ENCODE results near the gene DNER. TPM values are rescaled to one million over a fixed set of nuclear protein-coding genes. Genes with fewer than 3 reads are reported as not detected.
"Not testable (repeated sequence)": the region's sequence is repeated elsewhere in the genome, so short reads cannot be mapped to it uniquely, and the experiment has no call there.

DNER gene
- total RNA-seq, 1 experiment from 2014 or later: 51.3 TPM

DNA sequence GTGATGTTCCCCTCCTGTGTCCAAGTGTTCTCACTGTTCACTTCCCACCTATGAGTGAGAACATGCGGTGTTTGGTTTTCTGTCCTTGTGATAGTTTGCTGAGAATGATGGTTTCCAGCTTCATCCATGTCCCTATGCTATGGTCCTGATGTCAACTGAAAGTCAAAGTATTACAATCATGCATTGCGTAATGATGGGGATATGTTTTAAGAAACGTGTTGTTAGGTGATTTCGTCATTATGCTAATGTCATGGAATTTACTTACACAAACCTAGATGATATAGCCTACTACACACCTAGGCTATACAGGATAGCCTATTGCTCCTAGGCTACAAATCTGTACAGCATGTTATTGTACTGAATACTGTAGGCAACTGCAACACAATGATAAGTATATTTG, 207.7 kb downstream of the DNER start:
- DNase-seq (ENCODE audit: low read depth): not testable (repeated sequence)

DNA sequence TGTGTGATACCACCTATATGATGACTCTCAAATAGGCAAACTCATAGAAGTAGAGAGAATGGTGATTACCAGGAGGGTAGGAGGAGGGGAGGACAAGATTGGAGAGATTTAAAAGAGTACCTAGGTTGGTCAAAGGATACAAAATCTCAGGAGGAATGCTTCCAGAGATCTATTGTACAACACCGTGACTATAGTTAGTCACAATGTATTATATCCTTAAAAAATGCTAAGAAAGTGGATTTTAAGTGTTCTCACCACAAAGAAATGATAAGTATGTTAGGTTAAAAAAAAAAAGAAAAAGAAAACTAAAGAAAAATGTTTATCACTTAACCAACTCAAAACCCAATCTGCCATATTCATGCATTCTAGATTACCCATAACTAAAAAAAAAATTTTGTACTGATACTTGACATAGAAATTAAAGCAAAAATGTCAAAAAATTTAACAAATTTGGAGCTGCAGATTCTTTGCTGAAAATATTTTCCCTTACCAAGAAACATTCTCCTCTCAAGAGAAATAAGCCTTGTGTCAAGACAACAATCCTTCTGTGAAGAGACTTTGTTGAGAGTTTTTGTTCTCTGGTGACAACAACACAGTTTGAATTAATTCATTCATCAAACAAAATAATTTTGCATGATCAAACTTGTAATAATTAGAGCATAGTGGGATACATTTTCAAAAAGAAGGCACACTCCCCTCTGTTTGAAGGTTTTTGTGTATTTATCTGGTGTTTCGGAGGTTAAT, 213.1 kb downstream of the DNER start:
- DNase-seq (ENCODE audit: low read depth): no peak

- DNase-seq (ENCODE audit: low read depth): peak; percentile 41
These were observed 222.3 kb downstream of the DNER start for GRCh38 chr2:229492034-229492433.

GRCh38 chr2:229490167-229490566, 224.2 kb downstream of the DNER start:
- DNase-seq (ENCODE audit: low read depth): no peak

DNA sequence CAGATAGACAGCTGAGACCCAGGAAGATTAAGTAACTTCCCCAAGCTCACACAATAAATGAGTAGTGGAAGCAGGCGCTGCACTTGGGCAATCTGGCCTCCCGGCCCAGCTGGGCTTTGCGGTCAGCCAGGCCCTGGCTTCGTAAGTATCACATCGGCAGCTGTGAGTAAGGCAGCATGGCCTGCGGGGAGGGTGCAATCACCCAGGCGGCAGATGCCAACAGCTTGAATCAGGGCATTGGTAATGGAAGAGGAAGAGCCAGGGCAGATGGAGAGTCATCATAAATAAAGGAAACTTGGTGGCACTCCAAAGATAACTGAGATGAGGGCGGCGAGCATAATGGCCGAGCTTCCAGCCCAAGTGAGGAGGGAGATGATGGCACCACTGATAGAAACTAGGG, 225.3 kb downstream of the DNER start:
- peak; percentile 99 for DNase-seq (ENCODE audit: low read depth)

DNA sequence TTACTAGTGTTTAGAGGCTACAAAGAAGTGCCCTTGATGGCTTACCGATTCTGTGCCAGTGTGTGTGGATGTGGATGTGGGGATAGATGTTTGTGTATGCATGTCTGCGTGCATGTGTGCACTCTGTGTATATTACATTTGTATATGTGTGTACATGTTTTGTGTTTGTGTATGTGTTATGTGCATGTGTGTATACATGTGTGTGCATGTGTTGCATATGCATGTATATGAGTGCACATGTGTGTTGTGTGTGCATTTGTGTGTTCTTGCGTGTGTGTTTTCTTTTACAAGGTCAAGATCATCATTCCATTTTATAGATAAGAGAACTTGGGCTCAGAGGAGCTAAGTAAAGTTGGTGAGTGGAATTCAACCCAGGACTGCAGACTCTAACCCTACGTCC, 226.1 kb downstream of the DNER start:
- DNase-seq (ENCODE audit: low read depth): no peak

DNA sequence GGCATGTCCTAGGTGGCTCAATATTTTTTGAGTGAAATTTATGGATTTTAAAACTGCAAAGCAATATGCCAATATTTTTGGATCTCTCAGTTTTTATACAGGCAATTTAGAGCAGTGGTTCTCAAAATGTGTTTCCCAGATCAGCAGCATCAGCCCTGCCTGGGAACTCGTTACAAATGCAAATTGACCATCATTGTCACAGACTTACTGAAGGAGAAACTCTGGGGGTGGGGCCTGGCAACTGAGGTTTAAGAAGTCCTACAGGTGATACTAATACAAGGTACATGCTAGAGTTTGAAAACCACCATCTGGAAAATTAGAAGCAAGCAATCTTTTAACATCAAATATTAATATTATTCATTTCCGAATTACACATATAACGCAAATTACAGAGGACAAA, 227.7 kb downstream of the DNER start:
- no peak for DNase-seq (ENCODE audit: low read depth)

GRCh38 chr2:229485857-229486256, 228.5 kb downstream of the DNER start:
- DNase-seq (ENCODE audit: low read depth): no peak

GRCh38 chr2:229477269-229477755, 237.0 kb downstream of the DNER start:
- no peak for DNase-seq (ENCODE audit: low read depth)

GRCh38 chr2:229475778-229476177, 238.6 kb downstream of the DNER start:
- no peak for DNase-seq (ENCODE audit: low read depth)

GRCh38 chr2:229474125-229474524, 240.2 kb downstream of the DNER start:
- no peak for DNase-seq (ENCODE audit: low read depth)

- DNase-seq (ENCODE audit: low read depth): no peak
These were observed 243.6 kb downstream of the DNER start for GRCh38 chr2:229470781-229471180.

DNA sequence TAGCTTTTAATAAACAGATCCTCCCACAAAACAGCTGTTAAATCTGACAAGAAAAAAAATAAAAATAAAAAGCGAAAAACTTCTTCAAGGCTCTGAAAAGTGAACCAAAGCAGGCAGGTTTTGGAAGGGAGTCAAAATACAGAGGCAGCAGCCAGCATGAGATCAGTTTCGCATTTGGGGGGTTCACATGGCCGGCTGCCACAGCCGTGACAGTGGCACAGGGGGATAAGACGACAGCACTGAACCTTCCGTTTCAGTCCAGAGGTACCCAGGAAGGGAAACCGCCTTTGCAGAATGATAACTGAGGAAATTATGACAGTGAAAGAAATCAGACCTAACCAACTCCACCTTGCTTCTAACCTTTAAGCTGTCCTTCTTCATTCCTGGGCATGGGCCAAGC, 246.6 kb downstream of the DNER start:
- DNase-seq (ENCODE audit: low read depth): no peak

GRCh38 chr2:229463841-229464346, 250.5 kb downstream of the DNER start:
- no peak for DNase-seq (ENCODE audit: low read depth)

- no peak for DNase-seq (ENCODE audit: low read depth)
These were observed 252.2 kb downstream of the DNER start for GRCh38 chr2:229462112-229462511.

- peak; percentile 60 for DNase-seq (ENCODE audit: low read depth)
These were observed 258.3 kb downstream of the DNER start for GRCh38 chr2:229456091-229456490.

DNA sequence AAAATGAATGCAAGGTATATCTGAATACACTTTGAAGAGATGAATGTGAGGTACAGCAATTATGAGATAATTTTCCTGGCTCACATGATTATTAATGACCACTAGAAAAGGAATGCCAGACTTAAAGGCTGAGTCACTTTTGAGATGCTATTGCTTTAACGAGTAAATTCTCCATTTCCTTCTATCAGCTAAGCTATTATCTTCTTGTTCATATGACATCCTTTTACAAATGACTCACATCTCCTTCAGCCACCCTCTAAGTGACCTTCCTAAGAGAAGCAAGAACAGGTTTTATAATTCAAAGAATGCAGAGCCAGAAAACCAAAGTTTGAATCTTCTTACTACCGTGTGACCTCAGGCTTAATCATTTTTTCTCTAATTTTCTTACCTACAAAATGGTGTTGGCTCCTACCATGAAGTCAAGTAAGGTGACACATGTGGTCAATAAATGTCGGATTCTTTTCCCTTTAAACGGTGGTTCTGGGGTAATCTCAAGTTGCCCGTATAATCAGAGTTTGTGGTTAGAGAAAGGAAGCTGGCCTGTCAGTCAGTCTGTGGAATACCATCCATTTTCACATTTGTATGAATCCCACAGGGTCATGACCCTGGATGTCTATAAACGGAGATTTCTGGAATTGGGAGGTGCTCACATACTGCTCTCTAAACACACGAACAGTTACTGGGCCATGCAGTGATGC, 259.3 kb downstream of the DNER start:
- peak; percentile 99 for DNase-seq (ENCODE audit: low read depth)

- DNase-seq (ENCODE audit: low read depth): no peak
These were observed 261.1 kb downstream of the DNER start for GRCh38 chr2:229453230-229453629.

DNA sequence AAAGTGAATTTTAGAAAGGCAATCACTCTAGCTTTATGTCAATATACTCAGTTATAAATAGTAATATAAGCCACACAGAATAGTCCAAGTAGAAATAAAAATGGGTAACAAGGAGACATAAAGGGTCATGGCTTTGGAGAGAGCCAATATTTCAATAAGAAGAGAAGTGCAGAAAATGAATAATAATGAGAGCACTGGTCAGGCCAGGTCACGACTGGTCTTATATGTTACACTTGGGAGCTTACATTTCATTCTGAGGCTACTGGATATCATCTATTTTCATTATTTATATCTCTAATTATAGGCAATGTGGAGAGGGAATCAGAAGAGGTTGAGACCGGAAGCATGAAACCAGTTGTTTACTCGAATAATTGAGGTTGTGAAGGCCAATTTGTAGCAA, 262.5 kb downstream of the DNER start:
- DNase-seq (ENCODE audit: low read depth): no peak

- no peak for DNase-seq (ENCODE audit: low read depth)
These were observed 267.1 kb downstream of the DNER start for GRCh38 chr2:229447227-229447626.

GRCh38 chr2:229446350-229446749, 268.0 kb downstream of the DNER start:
- no peak for DNase-seq (ENCODE audit: low read depth)

- no peak for DNase-seq (ENCODE audit: low read depth)
These were observed 268.7 kb downstream of the DNER start for GRCh38 chr2:229445501-229446211.
